VCaP (cell line): Measurements from ENCODE around the gene ABT1.

Experiments used
- H3K27ac ChIP-seq: fragments of 450-650 bp; 2 replicates; pipeline ENCODE4 v1.5.1; 2017
- CTCF ChIP-seq: fragments of 450-650 bp; conservative IDR thresholded peaks from 2 replicates; pipeline ENCODE4 v1.5.1; 2017; ENCODE audit warnings: mild to moderate bottlenecking, moderate library complexity

ABT1 gene

GRCh38 chr6:26576929-26577719 lies 19.6 kb upstream of the ABT1 start:
- H3K27ac ChIP-seq, result no peak overlapping the region
- no peak for TF ChIP-seq CTCF

- no peak overlapping the region for H3K27ac ChIP-seq
- TF ChIP-seq CTCF, result no peak
Observed at GRCh38 chr6:26577720-26578072, 19.1 kb upstream of the ABT1 start.

DNA sequence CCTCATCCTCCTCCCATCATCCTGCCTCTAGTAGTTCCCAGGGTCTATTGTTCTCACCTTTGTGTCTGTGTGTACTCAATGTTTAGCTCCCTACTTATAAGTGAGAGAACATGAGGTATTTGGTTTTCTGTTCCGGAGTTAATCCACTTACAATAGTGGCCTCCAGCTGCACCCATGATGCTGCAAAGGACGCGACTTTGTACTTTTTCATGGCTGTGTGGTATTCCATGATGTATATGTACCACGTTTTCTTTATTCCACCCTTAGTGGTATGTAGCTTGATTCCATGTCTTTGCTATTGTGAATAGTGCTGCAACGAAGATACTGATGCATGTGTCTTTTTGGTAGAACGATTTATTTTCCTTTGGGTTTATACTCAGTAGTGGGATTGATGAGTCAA lies 18.5 kb upstream of the ABT1 start:
- no peak overlapping the region for H3K27ac ChIP-seq
- no peak for TF ChIP-seq CTCF

DNA sequence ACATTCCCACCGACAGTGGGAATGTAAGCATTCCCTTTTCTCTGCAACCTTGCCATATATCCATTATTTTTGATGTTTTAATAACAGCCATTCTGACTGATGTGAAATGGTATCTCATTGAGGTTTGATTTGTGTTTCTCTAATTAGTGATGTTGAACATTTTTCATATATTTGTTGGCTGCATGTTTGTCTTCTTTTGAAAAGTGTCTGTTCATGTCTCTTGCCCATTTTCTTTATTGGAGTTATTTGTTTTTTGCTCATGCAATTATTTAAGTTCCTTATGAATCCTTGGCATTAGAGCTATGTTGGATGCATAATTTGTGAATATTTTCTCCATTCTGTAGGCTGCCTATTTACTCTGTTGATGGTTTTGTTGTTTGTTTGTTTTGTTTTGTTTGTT lies 18.0 kb upstream of the ABT1 start:
- no peak for TF ChIP-seq CTCF
- no peak overlapping the region for H3K27ac ChIP-seq

DNA sequence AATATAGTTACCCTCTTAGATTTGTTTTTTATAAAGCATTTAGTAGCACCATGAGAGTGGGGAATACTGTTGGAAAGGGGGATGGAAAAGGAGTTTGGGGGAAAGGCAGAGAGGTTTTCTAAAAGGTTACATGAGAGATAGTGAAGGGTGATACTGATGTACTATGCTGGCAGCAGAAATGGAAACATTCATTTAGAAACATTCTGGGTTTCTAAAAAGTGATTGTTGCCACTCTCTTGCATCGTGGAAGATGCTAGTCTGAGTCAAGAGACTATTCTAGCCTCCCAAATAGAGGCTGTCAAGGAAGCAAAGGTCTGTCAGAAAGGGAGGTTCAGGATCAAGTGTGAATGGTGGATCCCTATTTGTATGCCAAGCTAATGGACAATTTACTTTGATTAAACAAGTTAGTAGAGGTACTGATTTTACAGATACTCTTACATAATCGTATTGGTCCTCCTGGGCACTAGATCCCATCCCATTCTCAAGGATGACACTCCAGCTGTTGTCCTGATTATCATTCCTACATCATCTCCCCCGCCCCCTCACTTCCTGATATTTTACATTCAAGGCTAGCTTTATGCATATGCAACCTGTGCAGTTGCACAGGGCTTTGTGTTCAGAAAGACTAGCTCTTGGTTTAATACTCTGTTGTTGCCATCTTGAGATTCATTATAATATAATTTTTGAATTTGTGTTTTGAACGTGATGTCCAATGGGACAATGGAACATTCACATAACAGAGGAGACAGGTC lies 15.4 kb upstream of the ABT1 start:
- no peak overlapping the region for H3K27ac ChIP-seq
- no peak for TF ChIP-seq CTCF

DNA sequence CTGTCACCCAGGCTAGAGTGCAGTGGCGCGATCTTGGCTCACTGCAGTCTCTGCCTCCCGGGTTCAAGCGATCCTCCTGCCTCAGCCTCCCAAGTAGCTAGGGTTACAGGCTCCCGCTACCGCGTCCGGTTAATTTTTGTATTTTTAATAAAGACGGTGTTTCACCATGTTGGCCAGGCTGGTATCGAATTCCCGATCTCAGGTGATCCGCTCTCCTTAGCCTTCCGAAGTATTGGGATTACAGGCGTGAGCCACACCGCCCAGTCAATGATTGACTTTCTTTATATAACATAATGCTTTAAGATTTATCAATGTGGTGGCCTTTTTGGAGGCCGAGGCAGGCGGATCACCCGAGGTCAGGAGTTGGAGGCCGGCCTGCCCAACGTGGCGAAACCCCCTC lies 7.8 kb upstream of the ABT1 start:
- no peak for TF ChIP-seq CTCF
- no peak overlapping the region for H3K27ac ChIP-seq

- no peak for TF ChIP-seq CTCF
Observed at GRCh38 chr6:26592649-26593048, 4.1 kb upstream of the ABT1 start.

More at GRCh38 chr6:26592649-26593048, 4.1 kb upstream of the ABT1 start:
- H3K27ac ChIP-seq, result no peak overlapping the region
